Right lung (tissue), 5 donors: ENCODE results near the gene NAPSA. TPM values are rescaled to one million over a fixed set of nuclear protein-coding genes. Genes with fewer than 3 reads are reported as not detected.
"Not testable (repeated sequence)": the region's sequence is repeated elsewhere in the genome, so short reads cannot be mapped to it uniquely, and the experiment has no call there.

Source experiments
- DNase-seq, 2 donors: peaks; one replicate each; pipeline ENCODE4 v3.0.0-alpha.2; 2013
- polyA plus RNA-seq, 5 donors: library from polyadenylated mRNA; unstranded; fragments of 120-200 nt; gene quantifications; one replicate each; pipeline versions ENCODE4 v1.2.1 to v1.2.3, GENCODE V29; 2013; ENCODE audit warnings: inconsistent platforms in 1 of 5, low replicate concordance in 1 of 5; ENCODE audit not compliant: insufficient read length in 5 of 5, insufficient read depth in 1 of 5

NAPSA gene
- polyA plus RNA-seq, 5 donors = 21.8 to 46.6 (median 36.0) TPM

DNA sequence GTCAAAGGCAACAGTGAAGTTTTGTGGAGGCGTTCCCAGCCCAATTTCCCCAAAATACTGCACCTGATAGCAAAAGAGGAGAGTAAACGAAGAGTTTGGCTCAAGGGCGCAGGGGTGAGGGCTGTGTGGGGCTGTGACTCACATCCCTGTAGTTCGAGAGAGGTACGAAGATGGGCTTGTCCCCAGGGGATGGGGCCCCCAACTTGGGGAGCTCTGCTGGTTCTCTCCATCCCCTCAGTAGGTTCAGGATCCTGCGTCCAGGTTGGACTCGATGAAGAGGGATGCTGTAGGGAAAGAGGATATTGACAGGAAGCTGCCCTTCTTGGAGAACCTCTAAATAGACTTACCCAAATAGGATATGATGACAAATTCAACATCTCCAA is 3.4 kb downstream of the NAPSA start:
- no peak for DNase-seq

- no peak for DNase-seq
Observed at GRCh38 chr19:50361290-50362029, 4.0 kb downstream of the NAPSA start.

GRCh38 chr19:50359328-50359818 is 6.1 kb downstream of the NAPSA start:
- no peak for DNase-seq

- peak; percentile 63 to 70 for DNase-seq
Observed at GRCh38 chr19:50358483-50359327, 6.7 kb downstream of the NAPSA start.

GRCh38 chr19:50357178-50358100 is 8.0 kb downstream of the NAPSA start:
- peak; percentile 45 to 56 for DNase-seq

GRCh38 chr19:50356691-50357177 is 8.7 kb downstream of the NAPSA start:
- no peak for DNase-seq

GRCh38 chr19:50353487-50353880 is 12.0 kb downstream of the NAPSA start:
- not testable (repeated sequence) for DNase-seq

DNA sequence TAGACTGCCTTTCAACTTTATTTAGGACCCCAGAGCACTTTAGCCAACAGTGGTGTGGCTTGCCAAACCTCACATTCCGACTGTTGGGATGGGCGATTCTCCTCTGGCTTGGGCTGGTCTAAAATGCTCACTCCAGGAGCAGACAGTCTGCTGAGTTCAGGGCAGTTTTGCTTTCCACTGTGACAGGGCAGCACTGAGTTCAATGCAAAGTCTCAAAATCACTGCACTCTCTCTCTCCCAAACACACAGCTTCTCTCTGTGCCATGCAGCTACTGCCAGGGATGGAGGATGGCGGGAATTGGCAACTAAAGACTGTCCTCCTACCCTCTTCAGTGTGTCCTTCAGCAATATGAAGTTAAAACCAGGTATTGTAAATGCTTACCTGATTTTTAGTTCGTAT is 13.2 kb downstream of the NAPSA start:
- DNase-seq = no peak

DNA sequence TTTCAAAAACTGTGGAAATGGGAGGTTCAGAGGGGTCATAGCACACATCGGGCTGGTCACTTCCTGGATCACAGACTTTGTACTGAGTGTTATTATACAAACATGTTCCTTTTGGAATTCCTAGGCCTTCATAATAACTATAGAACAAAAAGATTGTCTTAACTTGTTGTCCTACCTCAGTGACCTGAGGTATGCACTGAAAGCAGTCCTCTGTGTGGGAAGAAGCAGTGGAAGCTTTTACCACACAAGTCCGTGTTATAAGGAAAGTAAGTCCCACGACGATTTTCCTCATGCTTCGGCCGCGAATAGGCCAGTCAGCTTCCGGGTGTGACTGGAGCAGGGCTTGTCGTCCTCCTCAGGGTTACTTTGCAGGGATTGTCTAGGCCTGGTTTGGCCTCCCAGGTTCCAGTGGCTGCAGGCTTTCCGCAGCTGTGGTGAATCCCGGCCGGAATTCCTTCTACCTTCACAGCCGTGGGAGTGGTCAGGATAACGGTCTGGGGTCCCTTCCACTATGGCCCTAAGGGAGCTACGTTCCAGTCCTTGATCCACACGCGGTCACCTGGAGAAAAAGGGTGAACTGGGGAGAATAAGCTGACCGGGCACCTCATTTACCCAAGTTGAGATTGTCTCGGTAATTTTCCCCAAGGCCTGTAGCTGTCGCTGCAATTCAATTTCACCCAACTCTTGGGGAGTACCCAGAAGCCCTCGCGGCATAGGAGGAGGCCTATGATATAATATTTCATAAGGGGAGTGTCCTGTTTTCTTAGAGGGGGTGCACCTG is 16.0 kb downstream of the NAPSA start:
- no peak for DNase-seq

DNA sequence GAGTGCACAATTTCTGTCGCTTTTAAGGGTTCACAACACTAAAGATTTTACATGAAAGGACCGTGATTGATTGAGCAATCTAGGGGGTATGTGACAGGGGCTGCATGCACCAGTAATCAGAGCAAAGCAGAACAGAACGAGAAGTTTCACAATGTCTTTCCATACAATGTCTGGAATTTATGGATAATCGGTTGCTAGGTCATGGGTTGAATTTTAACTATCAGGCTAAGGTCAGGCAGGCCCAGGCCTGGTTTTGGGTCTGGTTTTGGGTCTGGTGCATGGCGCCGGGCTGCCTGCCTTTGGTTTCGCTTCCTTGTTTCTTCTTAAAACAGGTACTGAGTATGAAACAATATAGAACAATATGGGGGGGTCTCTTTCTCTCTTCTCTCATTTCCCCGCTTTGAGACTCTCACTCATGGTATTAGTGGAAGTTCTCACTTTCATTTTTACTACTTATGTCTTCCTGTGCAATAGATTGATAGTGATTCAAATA is 18.3 kb downstream of the NAPSA start:
- not testable (repeated sequence) for DNase-seq

DNA sequence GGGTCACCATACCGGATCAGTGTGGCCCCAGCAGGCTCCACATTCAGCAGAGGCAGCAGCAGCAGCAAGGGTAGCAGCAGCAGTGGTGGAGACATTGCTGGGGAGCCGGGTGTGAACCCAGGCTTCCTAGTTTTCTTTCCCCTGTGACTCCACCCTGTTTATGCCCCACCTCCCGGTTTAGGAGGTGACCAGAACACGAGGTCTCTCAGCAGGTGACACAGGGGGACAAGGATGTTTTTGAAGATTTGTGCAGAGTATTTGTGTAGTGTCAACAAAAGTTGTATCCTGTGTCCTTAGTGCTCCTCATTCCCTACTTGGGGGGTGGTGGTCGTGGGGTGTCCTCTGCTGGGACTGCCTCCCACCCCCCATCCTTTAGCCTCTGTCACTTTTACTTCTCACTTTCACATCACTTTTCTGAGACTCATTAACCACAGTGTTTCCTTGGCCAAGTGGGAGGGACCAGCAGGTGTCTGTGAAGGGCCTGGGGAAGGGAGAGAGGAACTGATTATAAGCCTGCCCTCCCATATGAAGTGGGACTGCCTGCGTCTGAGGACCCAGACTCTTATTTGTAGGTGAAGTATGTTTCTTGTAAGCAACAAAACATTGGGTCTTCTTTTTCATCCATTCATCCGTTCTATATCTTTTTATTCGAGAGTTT is 20.6 kb downstream of the NAPSA start:
- no peak for DNase-seq

GRCh38 chr19:50341091-50341564 is 24.3 kb downstream of the NAPSA start:
- DNase-seq = no peak

- no peak for DNase-seq
Observed at GRCh38 chr19:50340331-50340730, 25.1 kb downstream of the NAPSA start.

GRCh38 chr19:50337031-50337430 is 28.4 kb downstream of the NAPSA start:
- DNase-seq = not testable (repeated sequence)

DNA sequence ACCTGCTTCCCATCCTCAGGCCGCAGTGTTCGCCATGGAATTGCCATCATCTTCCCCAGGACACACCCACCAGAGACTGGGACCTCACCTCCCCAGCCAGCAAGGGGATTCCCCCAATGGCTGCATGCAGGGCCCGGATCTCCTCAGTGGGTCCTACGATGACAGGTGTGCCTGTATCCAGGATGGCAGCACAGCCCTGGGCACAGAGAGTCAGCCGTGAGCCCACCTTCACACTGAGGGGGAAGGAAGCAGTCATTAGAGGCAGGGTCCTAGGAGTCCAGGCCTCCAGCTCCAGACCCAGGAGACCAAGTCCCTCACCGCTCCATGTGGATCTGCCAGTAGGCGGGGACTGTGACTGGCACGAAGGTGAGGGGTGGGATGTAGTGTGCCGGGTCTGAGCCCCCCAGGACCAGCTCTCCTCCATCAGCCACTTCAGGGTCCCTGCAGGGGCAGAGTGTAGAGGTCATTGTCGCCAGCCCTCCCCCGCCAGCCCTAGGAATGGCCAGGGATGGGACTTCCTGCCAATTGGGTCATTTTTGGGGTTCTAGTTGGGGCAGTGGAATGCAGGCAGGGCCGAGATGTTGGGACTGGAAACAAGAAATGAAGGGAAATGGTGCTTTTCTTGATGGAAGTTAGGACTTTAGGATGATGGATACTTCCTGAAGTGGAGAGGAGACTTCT is 30.6 kb downstream of the NAPSA start:
- no peak for DNase-seq

DNA sequence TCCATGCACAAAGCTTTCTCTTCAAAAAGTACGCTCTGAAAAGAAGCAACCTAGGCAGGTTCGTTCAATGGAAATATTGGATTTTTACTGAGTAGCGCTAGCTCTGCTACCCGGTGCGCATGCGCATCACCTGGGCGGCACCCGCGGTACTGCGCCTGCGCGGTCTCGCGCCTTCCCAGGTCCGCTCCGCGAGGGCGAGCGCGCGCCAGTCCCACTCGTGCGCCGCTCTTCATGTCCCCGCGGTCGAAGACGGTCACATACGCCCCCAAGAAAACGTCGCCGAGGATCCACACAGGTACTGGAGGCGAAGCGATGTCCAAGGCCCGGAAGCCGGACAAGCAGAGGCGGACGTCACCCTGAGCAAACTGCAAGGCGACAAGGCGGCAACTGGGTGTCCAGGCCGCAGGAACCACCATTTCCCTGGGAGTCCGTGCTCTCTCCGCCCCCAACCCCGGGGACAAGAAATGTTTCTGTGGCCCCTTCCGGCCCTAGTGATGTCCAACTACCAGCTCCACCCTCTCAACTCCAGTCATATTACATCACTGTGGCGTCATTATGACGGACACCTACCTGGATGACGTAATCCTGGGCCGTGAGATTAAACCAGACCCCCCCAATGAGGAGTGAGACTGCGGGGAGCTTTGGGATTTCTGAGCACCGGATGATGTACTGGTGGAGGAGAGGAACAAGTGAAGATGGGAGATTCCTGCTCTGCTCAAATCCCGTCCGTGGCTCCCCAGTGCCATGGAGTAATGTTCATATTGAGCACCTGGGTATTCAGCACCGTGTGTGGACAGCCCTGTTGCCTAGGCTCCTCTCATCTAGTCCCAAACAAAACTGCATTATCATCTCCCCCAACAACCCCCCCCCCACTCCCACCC is 31.5 kb downstream of the NAPSA start:
- DNase-seq = peak; percentile 90 to 93

DNA sequence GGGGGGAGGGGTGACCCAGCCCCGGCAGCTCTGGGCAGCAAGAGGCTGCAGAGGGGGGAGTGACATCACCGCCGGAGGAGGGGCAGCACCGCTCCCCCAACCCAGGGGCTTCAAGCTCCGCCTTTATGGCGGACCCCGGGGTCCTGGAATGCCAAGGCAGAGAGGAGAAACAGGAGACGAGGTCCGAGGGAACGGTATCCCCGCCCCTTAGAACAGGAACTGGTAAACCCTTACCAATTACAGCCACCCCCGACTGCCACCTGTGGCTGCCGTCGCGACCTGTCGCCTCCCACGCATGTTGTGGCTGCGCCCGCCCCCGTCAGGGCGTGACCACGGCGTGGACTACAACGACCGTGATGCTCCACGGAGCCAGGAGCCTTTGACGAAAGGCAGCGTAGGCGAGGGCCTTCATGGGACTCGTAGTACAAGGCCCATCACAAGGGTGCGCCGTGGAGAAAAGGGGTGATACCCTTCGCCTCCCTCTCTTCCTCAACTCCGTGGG is 32.2 kb downstream of the NAPSA start:
- peak; percentile 89 to 92 for DNase-seq
